Heart left ventricle (tissue), 13 donors: ENCODE results near the gene MBP.

Experiments
- CTCF ChIP-seq, 12 donors: fragments of 200-600 bp; sonication (generic) in 4 of 12; IDR thresholded peaks; one replicate each; pipeline versions ENCODE4 v1.5.0 to v1.8.0; 2018 to 2022; ENCODE audit warnings: antibody characterized with exemption in 12 of 12, mild to moderate bottlenecking in 5 of 12
- POLR2A ChIP-seq, 2 donors: fragments of 450-650 bp; IDR thresholded peaks; one replicate each; pipeline ENCODE4 v1.6.1; 2017; ENCODE audit warnings: antibody characterized with exemption in 2 of 2, mild to moderate bottlenecking in 2 of 2, moderate library complexity in 2 of 2
- donor health status: ischemic (EF 13 %, LVEDD 7.1; RV severe dilation, severe dysfunction).
- donor health status: DM: no; HTN: yes; CAD: no.
- donor health status: DM: no; HTN: no; CAD: no.
- donor health status: ischemic (EF 25% LVEDD 6.9; RV normal size, moderate dysfunction).
- donor health status: ischemic (EF 25% LVEDD 5.7; RV mildly dilated, moderate dysfunction).
- donor health status: ischemic (EF 35%, LVEDD 5.7; RV mildly dilated, moderate dysfunction).
- donor health status: nonischemic (EF 11% LVEDD 7.7; RV severe dilation, severe dysfunction).
- donor health status: DM: yes; HTN: yes; CAD: no.
- donor health status: PGD.
- donor health status: ischemic (EF 29% LVEDD 5.4; RV normal size, mild dysfunction).
- donor health status: nonischemic (EF 23%, LVEDD 6.1; RV moderate dilation, normal function).

GRCh38 chr18:77047803-77048419 is 84.7 kb downstream of the MBP start:
- TF ChIP-seq CTCF (IDR thresholded peaks at IDR 0.05) (no peak), POLR2A (IDR thresholded peaks at IDR 0.05) (no peak)
